ENCODE results near the gene VAC14. TPM values are rescaled to one million over a fixed set of nuclear protein-coding genes. Genes with fewer than 3 reads are reported as not detected.

VAC14 gene
- total RNA-seq, 1 experiment from 2014 or later = 35.3 TPM

DNA sequence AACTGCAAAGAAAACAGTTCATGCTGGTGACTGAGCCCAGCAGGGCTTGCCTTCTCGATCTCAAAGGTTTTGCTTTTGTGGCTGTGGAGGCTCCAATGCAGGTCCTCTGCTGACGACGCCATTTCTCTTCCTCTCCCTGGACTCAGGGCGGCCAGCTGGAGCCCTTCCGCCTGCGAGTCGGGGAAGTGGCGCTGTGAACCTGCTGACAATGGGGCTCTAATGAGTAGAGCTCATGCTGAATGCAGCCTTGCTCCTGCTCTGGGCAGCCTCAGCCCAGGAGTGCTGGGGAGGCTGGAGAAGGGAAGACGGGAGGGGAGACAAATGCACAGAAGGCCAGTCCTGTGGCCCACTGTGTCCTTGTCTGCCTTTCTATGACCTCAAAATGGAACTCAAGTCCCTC lies 43.8 kb downstream of the VAC14 start:
- RAD21 ChIA-PET (ENCODE audit: low non-redundant PET in 1 of 2, low total read pairs in 2 of 2, uncharacterized antibody in 2 of 2, unreplicated experiment in 2 of 2) = no interaction called here
- BruUV-seq (replicated peaks) = no TSS peak
- POLR2A ChIA-PET = no interaction called here

DNA sequence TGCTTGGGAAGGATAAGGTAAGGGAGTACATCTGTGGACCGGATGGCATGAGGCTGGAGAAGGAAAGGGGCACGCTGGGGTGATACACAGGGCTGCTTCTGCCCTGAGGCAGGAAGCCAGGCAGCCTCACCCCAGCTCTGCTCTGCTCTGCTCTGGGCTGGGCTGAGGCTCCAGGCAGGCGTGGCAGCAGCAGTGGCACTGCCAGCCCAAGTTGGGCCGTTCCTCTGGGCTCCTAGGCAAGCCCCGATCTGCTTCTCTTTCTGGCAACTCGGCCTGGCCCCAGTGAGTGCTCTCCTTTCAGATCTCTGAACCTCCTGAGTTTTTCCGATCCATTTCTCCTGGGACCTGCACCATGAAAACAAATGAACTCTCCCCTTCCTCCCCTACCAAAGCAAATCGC lies 44.9 kb downstream of the VAC14 start:
- ChIA-PET RAD21 (ENCODE audit: low non-redundant PET in 1 of 2, low total read pairs in 2 of 2, uncharacterized antibody in 2 of 2, unreplicated experiment in 2 of 2) (no interaction called here), CTCF (no interaction called here), POLR2A (no interaction called here)
- H2AFZ ChIP-seq (ENCODE audit: low read depth, low read length, poor library complexity, severe bottlenecking) = no peak overlapping the region
- peaks cover 10 to 16% of the 10 kb centered on the region in 2 experiments for H3K4me1 ChIP-seq (ENCODE audit: control insufficient read depth in 1 of 2, insufficient read depth in 2 of 2, low read length in 2 of 2)
- H3K9me3 ChIP-seq (ENCODE audit: control insufficient read depth in 1 of 2, insufficient read depth in 1 of 2, low read depth in 1 of 2, low read length in 2 of 2) = no peaks in the 10 kb centered on the region
- H3K36me3 ChIP-seq (ENCODE audit: control insufficient read depth in 1 of 2, insufficient read depth in 2 of 2, low read length in 2 of 2) = no peaks in the 10 kb centered on the region; a peak in 1 of 4 replicates
- no peaks in the 10 kb centered on the region for H3K27me3 ChIP-seq (ENCODE audit: insufficient read depth, low read length)
- ATAC-seq = no peak
- H3K9me2 ChIP-seq (ENCODE audit: insufficient read depth) = no peaks in the 10 kb centered on the region
- no peak overlapping the region for H3K4me2 ChIP-seq (ENCODE audit: low read length)
- H3K9ac ChIP-seq (ENCODE audit: low read length) = no peak overlapping the region
- H3K79me2 ChIP-seq (ENCODE audit: insufficient read depth, low read length) = no peaks in the 10 kb centered on the region
- DNase-seq (ENCODE audit: low read depth, low spot score) = no peak
- no TSS peak for BruUV-seq (replicated peaks)
- no peak overlapping the region for H3K27ac ChIP-seq (ENCODE audit: low read depth, low read length)
- intact Hi-C loops (cut with micrococcal nuclease) = no loop called here
- no peaks in the 10 kb centered on the region for H4K20me1 ChIP-seq (ENCODE audit: insufficient read depth)
- no peak overlapping the region for H3K4me3 ChIP-seq (replicated peaks in 1 of 2; ENCODE audit: low read depth in 1 of 2, low read length in 2 of 2)
- TF ChIP-seq, protein P1, sequence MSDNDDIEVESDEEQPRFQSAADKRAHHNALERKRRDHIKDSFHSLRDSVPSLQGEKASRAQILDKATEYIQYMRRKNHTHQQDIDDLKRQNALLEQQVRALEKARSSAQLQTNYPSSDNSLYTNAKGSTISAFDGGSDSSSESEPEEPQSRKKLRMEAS (IDR thresholded peaks at IDR 0.05) = no peak
- TF ChIP-seq TCF7L2 (IDR thresholded peaks at IDR 0.05; ENCODE audit: borderline replicate concordance, extremely low read depth, insufficient read depth, insufficient read length) = no peak
- no peak for TF ChIP-seq SP1 (IDR thresholded peaks at IDR 0.05; ENCODE audit: low read depth)
- no peak for TF ChIP-seq ZFX (IDR thresholded peaks at IDR 0.05)
- TF ChIP-seq SRF (IDR thresholded peaks at IDR 0.05; ENCODE audit: low read depth) = no peak
- TF ChIP-seq JUND (IDR thresholded peaks at IDR 0.05) = no peak
- no peak for TF ChIP-seq ELF1 (IDR thresholded peaks at IDR 0.05; ENCODE audit: borderline replicate concordance, low read depth)
- TF ChIP-seq POLR2AphosphoS5 (IDR thresholded peaks at IDR 0.05; ENCODE audit: low read depth, low read length) = no peak
- no peak for TF ChIP-seq EGR1 (IDR thresholded peaks at IDR 0.05; ENCODE audit: low read depth)
- no peak for TF ChIP-seq CBX3 (IDR thresholded peaks at IDR 0.05; ENCODE audit: low read depth)
- TF ChIP-seq CEBPB (IDR thresholded peaks at IDR 0.05; ENCODE audit: low read depth) = no peak
- TF ChIP-seq EZH2 (IDR thresholded peaks at IDR 0.05) = no peak
- TF ChIP-seq ZNF274 (IDR thresholded peaks at IDR 0.05; ENCODE audit: low read depth, low read length) = no peak
- TF ChIP-seq YY1 (IDR thresholded peaks at IDR 0.05; ENCODE audit: extremely low read depth, insufficient replicate concordance, low read depth, low read length) = no peak
- TF ChIP-seq, protein P2, sequence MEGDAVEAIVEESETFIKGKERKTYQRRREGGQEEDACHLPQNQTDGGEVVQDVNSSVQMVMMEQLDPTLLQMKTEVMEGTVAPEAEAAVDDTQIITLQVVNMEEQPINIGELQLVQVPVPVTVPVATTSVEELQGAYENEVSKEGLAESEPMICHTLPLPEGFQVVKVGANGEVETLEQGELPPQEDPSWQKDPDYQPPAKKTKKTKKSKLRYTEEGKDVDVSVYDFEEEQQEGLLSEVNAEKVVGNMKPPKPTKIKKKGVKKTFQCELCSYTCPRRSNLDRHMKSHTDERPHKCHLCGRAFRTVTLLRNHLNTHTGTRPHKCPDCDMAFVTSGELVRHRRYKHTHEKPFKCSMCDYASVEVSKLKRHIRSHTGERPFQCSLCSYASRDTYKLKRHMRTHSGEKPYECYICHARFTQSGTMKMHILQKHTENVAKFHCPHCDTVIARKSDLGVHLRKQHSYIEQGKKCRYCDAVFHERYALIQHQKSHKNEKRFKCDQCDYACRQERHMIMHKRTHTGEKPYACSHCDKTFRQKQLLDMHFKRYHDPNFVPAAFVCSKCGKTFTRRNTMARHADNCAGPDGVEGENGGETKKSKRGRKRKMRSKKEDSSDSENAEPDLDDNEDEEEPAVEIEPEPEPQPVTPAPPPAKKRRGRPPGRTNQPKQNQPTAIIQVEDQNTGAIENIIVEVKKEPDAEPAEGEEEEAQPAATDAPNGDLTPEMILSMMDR (IDR thresholded peaks at IDR 0.05 in 2 of 3, conservative IDR thresholded peaks at IDR 0.05 in 1 of 3; ENCODE audit: borderline replicate concordance in 1 of 3, insufficient read depth in 1 of 3, low read depth in 2 of 3, low read length in 2 of 3) = no peak

More for the DNA sequence above, 43.8 kb downstream of the VAC14 start:
- no peaks in the 10 kb centered on the region for H3K9me2 ChIP-seq (ENCODE audit: insufficient read depth)
- no peak for DNase-seq (ENCODE audit: low read depth, low spot score)
- no peak overlapping the region for H3K9ac ChIP-seq (ENCODE audit: low read length)
- no peaks in the 10 kb centered on the region for H4K20me1 ChIP-seq (ENCODE audit: insufficient read depth)
- no peak overlapping the region for H2AFZ ChIP-seq (ENCODE audit: low read depth, low read length, poor library complexity, severe bottlenecking)
- no peaks in the 10 kb centered on the region; a peak in 1 of 4 replicates for H3K36me3 ChIP-seq (ENCODE audit: control insufficient read depth in 1 of 2, insufficient read depth in 2 of 2, low read length in 2 of 2)
- CTCF ChIA-PET = no interaction called here
- H3K9me3 ChIP-seq (ENCODE audit: control insufficient read depth in 1 of 2, insufficient read depth in 1 of 2, low read depth in 1 of 2, low read length in 2 of 2) = no peaks in the 10 kb centered on the region
- no peak overlapping the region for H3K4me2 ChIP-seq (ENCODE audit: low read length)
- intact Hi-C loops (cut with micrococcal nuclease) = no loop called here
- H3K4me3 ChIP-seq (replicated peaks in 1 of 2; ENCODE audit: low read depth in 1 of 2, low read length in 2 of 2) = no peak overlapping the region
- TF ChIP-seq SRF (IDR thresholded peaks at IDR 0.05; ENCODE audit: low read depth) = no peak
- TF ChIP-seq YY1 (IDR thresholded peaks at IDR 0.05; ENCODE audit: extremely low read depth, insufficient replicate concordance, low read depth, low read length) = no peak
- TF ChIP-seq, protein P1 (IDR thresholded peaks at IDR 0.05) = no peak
- H3K79me2 ChIP-seq (ENCODE audit: insufficient read depth, low read length) = no peaks in the 10 kb centered on the region
- H3K27ac ChIP-seq (ENCODE audit: low read depth, low read length) = no peak overlapping the region
- H3K4me1 ChIP-seq (ENCODE audit: control insufficient read depth in 1 of 2, insufficient read depth in 2 of 2, low read length in 2 of 2) = peaks cover 15 to 24% of the 10 kb centered on the region in 2 experiments
- no peaks in the 10 kb centered on the region for H3K27me3 ChIP-seq (ENCODE audit: insufficient read depth, low read length)
- no peak for ATAC-seq
